Measurements from ENCODE around the gene FRMD8. TPM values are rescaled to one million over a fixed set of nuclear protein-coding genes. Genes with fewer than 3 reads are reported as not detected.
"Not testable (repeated sequence)": the region's sequence is repeated elsewhere in the genome, so short reads cannot be mapped to it uniquely, and the experiment has no call there.

FRMD8 gene
- total RNA-seq, 3 donors from 2014 or later, result 43.0 to 49.2 (median 44.9) TPM

- no peak overlapping the region for H3K4me3 Mint-ChIP-seq
- no peaks in the 10 kb centered on the region for H3K9me3 Mint-ChIP-seq
- DNase-seq (no peak), ATAC-seq (no peak)
- H3K4me1 Mint-ChIP-seq (ENCODE audit: low read depth), result peaks cover 8% of the 10 kb centered on the region
- H3K27me3 Mint-ChIP-seq (ENCODE audit: low read depth), result no peaks in the 10 kb centered on the region
- H3K36me3 Mint-ChIP-seq (ENCODE audit: insufficient read depth), result peaks cover 11% of the 10 kb centered on the region
Measured at GRCh38 chr11:65410936-65411680, 24.7 kb downstream of the FRMD8 start.

GRCh38 chr11:65411681-65412070 is 25.2 kb downstream of the FRMD8 start:
- Mint-ChIP-seq H3K4me1 (ENCODE audit: low read depth) (peaks cover 14% of the 10 kb centered on the region), H3K27me3 (ENCODE audit: low read depth) (no peaks in the 10 kb centered on the region), H3K4me3 (no peak overlapping the region), H3K9me3 (no peaks in the 10 kb centered on the region), H3K36me3 (ENCODE audit: insufficient read depth) (peaks cover 11% of the 10 kb centered on the region)
- no peak for DNase-seq
- ATAC-seq, result no peak

- Mint-ChIP-seq H3K4me1 (ENCODE audit: low read depth) (peaks cover 22% of the 10 kb centered on the region), H3K36me3 (ENCODE audit: insufficient read depth) (peaks cover 11% of the 10 kb centered on the region), H3K4me3 (no peak overlapping the region), H3K27me3 (ENCODE audit: low read depth) (no peaks in the 10 kb centered on the region), H3K9me3 (no peaks in the 10 kb centered on the region)
- ATAC-seq, result no peak
- no peak for DNase-seq
Measured at GRCh38 chr11:65412271-65413076, 26.0 kb downstream of the FRMD8 start.

- H3K9me3 Mint-ChIP-seq; ATAC-seq; H3K4me3 Mint-ChIP-seq; H3K27me3 Mint-ChIP-seq (ENCODE audit: low read depth); DNase-seq: not testable (repeated sequence)
- Mint-ChIP-seq H3K4me1 (ENCODE audit: low read depth) (peaks cover 29% of the 10 kb centered on the region), H3K36me3 (ENCODE audit: insufficient read depth) (peaks cover 11% of the 10 kb centered on the region)
Measured at GRCh38 chr11:65413077-65413664, 26.7 kb downstream of the FRMD8 start.

GRCh38 chr11:65414776-65415498 is 28.5 kb downstream of the FRMD8 start:
- no peak for ATAC-seq
- H3K9me3 Mint-ChIP-seq, result no peaks in the 10 kb centered on the region
- H3K4me1 Mint-ChIP-seq (ENCODE audit: low read depth), result peaks cover 41% of the 10 kb centered on the region
- H3K27me3 Mint-ChIP-seq (ENCODE audit: low read depth), result no peaks in the 10 kb centered on the region
- H3K36me3 Mint-ChIP-seq (ENCODE audit: insufficient read depth), result peaks cover 2% of the 10 kb centered on the region
- no peak overlapping the region for H3K4me3 Mint-ChIP-seq
- DNase-seq, result no peak

GRCh38 chr11:65415499-65416340 is 29.3 kb downstream of the FRMD8 start:
- DNase-seq, result no peak
- no peak for ATAC-seq
- no peaks in the 10 kb centered on the region for H3K27me3 Mint-ChIP-seq (ENCODE audit: low read depth)
- H3K9me3 Mint-ChIP-seq, result no peaks in the 10 kb centered on the region
- peak overlapping the region; percentile 100 for H3K4me3 Mint-ChIP-seq
- peaks cover 47% of the 10 kb centered on the region for H3K4me1 Mint-ChIP-seq (ENCODE audit: low read depth)
- H3K36me3 Mint-ChIP-seq (ENCODE audit: insufficient read depth), result peaks cover 2% of the 10 kb centered on the region

- Mint-ChIP-seq H3K36me3 (ENCODE audit: insufficient read depth) (peaks cover 2% of the 10 kb centered on the region), H3K9me3 (no peaks in the 10 kb centered on the region), H3K27me3 (ENCODE audit: low read depth) (no peaks in the 10 kb centered on the region), H3K4me1 (ENCODE audit: low read depth) (peaks cover 49% of the 10 kb centered on the region), H3K4me3 (peak overlapping the region; percentile 100)
- DNase-seq (peak; percentile 93), ATAC-seq (peak; percentile 39)
Measured at GRCh38 chr11:65416341-65416824, 29.9 kb downstream of the FRMD8 start.

GRCh38 chr11:65416841-65417701 is 30.6 kb downstream of the FRMD8 start:
- peaks cover 2% of the 10 kb centered on the region for H3K36me3 Mint-ChIP-seq (ENCODE audit: insufficient read depth)
- no peaks in the 10 kb centered on the region for H3K27me3 Mint-ChIP-seq (ENCODE audit: low read depth)
- peak overlapping the region; percentile 100 for H3K4me3 Mint-ChIP-seq
- peak; percentile 29 for DNase-seq
- H3K9me3 Mint-ChIP-seq, result no peaks in the 10 kb centered on the region
- no peak for ATAC-seq
- H3K4me1 Mint-ChIP-seq (ENCODE audit: low read depth), result peaks cover 49% of the 10 kb centered on the region

GRCh38 chr11:65417702-65418430 is 31.4 kb downstream of the FRMD8 start:
- no peak for DNase-seq
- Mint-ChIP-seq H3K27me3 (ENCODE audit: low read depth) (no peaks in the 10 kb centered on the region), H3K4me3 (peak overlapping the region; percentile 100), H3K4me1 (ENCODE audit: low read depth) (peaks cover 49% of the 10 kb centered on the region), H3K36me3 (ENCODE audit: insufficient read depth) (peaks cover 5% of the 10 kb centered on the region), H3K9me3 (no peaks in the 10 kb centered on the region)
- no peak for ATAC-seq

GRCh38 chr11:65418431-65418680 is 31.9 kb downstream of the FRMD8 start:
- no peak for ATAC-seq
- Mint-ChIP-seq H3K36me3 (ENCODE audit: insufficient read depth) (peaks cover 6% of the 10 kb centered on the region), H3K27me3 (ENCODE audit: low read depth) (no peaks in the 10 kb centered on the region), H3K9me3 (no peaks in the 10 kb centered on the region), H3K4me1 (ENCODE audit: low read depth) (peaks cover 49% of the 10 kb centered on the region), H3K4me3 (peak overlapping the region; percentile 100)
- DNase-seq, result no peak

- H3K36me3 Mint-ChIP-seq (ENCODE audit: insufficient read depth), result peaks cover 11% of the 10 kb centered on the region
- peak; percentile 55 for DNase-seq
- peak overlapping the region; percentile 100 for H3K4me3 Mint-ChIP-seq
- peaks cover 49% of the 10 kb centered on the region for H3K4me1 Mint-ChIP-seq (ENCODE audit: low read depth)
- no peaks in the 10 kb centered on the region for H3K9me3 Mint-ChIP-seq
- peak; percentile 37 to 47 for ATAC-seq
- H3K27me3 Mint-ChIP-seq (ENCODE audit: low read depth), result no peaks in the 10 kb centered on the region
Measured at GRCh38 chr11:65418681-65419459, 32.4 kb downstream of the FRMD8 start.

GRCh38 chr11:65419460-65419771 is 33.0 kb downstream of the FRMD8 start:
- H3K4me1 Mint-ChIP-seq (ENCODE audit: low read depth), result peaks cover 49% of the 10 kb centered on the region
- no peaks in the 10 kb centered on the region for H3K9me3 Mint-ChIP-seq
- peaks cover 15% of the 10 kb centered on the region for H3K36me3 Mint-ChIP-seq (ENCODE audit: insufficient read depth)
- ATAC-seq (no peak), DNase-seq (no peak)
- H3K4me3 Mint-ChIP-seq, result peak overlapping the region; percentile 100
- no peaks in the 10 kb centered on the region for H3K27me3 Mint-ChIP-seq (ENCODE audit: low read depth)
